ENCODE measurements around the gene RHO.

- TF ChIP-seq CTCF (IDR thresholded peaks at IDR 0.05 in 2 of 3, conservative IDR thresholded peaks at IDR 0.05 in 1 of 3; ENCODE audit: borderline replicate concordance in 1 of 3, insufficient read depth in 1 of 3, low read depth in 2 of 3, low read length in 2 of 3) = no peak
- no peak for TF ChIP-seq EZH2phosphoT487 (IDR thresholded peaks at IDR 0.05; ENCODE audit: borderline replicate concordance)
- no peak for TF ChIP-seq EZH2 (IDR thresholded peaks at IDR 0.05)
These were observed 34.9 kb downstream of the RHO start for GRCh38 chr3:129563332-129563731.

Data from HCT116 (cell line).